Brain microvascular endothelial cell (primary cell): Measurements from ENCODE around the gene TNNT2.

ENCODE experiments used
- DNase-seq: peaks from one replicate; pipeline ENCODE4 v3.0.0-alpha.2; 2020
- H3K27ac ChIP-seq: fragments of 250-450 bp; sonication (Bioruptor Pico); 2 replicates; pipeline ENCODE4 v1.5.1; 2020; ENCODE audit warnings: mild to moderate bottlenecking, moderate library complexity
- H3K27me3 ChIP-seq: fragments of 250-450 bp; sonication (Bioruptor Pico); replicated peaks from 2 replicates; pipeline ENCODE4 v1.5.1; 2020; ENCODE audit warnings: mild to moderate bottlenecking
- H3K36me3 ChIP-seq: fragments of 250-450 bp; sonication (Bioruptor Pico); replicated peaks from 2 replicates; pipeline ENCODE4 v1.5.1; 2020; ENCODE audit warnings: mild to moderate bottlenecking
- H3K4me3 ChIP-seq: 2 replicates; pipeline ENCODE4 v1.5.1; 2011; ENCODE audit warnings: low read depth, mild to moderate bottlenecking, control low read depth, low read length, moderate library complexity
- in situ Hi-C: cut with HindIII; loops from 2 replicates; pipeline ENCODE4 v1.10.0; 2017; ENCODE audit warnings: low sequenced_read_pairs, low pct_ligation_motif_present
- TF ChIP-seq, protein P1 (sequence below): IDR thresholded peaks from 2 replicates; pipeline ENCODE4 v1.5.1; 2011; ENCODE audit warnings: low read depth, mild to moderate bottlenecking, moderate library complexity, low read length, control low read depth, inconsistent platforms; ENCODE audit errors: missing control alignments

Gene TNNT2

DNA sequence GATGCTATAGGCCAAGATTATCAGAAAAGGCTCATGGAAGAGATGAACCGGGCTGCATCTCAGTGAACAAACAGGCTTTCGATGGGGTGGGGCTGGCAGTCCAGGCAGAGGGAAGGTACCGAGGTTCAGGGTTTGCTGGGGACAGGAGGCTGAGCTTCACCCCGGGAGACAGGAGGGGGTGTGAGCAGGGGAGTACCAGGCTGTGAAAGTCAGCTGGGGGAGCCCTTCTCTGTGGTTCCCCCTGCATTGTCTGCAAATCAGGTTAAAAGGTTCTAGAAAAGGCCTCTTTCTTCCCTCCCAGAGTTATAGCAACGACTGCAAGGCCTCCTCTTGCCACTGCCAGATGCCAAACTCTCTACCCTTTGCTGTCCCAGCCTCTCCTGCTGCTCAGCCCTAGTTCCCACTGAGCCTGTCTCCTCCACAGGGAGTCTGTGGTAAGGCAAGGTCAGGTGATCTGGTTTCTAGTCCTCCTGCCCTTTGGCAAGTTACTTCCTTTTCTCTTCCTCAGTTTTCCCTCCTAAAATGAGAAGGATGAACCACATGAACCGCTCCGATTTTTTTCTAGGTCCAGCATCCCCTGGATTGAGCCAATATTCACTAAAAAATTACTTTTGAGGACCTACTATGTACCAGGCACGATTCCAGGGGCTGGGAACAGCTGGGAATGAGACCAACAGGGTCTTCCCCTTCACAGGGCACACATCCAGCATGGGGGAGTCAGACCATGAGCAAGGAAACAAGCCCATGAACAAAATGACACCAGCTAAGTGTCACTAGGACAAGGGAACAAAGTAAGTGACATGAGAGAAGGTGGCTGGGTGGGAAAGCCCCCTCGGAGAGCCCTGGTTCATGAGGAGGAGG lies 14.4 kb upstream of the TNNT2 start:
- TF ChIP-seq, protein P1, sequence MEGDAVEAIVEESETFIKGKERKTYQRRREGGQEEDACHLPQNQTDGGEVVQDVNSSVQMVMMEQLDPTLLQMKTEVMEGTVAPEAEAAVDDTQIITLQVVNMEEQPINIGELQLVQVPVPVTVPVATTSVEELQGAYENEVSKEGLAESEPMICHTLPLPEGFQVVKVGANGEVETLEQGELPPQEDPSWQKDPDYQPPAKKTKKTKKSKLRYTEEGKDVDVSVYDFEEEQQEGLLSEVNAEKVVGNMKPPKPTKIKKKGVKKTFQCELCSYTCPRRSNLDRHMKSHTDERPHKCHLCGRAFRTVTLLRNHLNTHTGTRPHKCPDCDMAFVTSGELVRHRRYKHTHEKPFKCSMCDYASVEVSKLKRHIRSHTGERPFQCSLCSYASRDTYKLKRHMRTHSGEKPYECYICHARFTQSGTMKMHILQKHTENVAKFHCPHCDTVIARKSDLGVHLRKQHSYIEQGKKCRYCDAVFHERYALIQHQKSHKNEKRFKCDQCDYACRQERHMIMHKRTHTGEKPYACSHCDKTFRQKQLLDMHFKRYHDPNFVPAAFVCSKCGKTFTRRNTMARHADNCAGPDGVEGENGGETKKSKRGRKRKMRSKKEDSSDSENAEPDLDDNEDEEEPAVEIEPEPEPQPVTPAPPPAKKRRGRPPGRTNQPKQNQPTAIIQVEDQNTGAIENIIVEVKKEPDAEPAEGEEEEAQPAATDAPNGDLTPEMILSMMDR, result no peak
- Histone ChIP-seq H3K4me3 (no peak overlapping the region), H3K27ac (no peak overlapping the region), H3K27me3 (peaks cover 4% of the 10 kb centered on the region), H3K36me3 (no peaks in the 10 kb centered on the region)
- in situ Hi-C loops, result no loop called here
- DNase-seq, result no peak

DNA sequence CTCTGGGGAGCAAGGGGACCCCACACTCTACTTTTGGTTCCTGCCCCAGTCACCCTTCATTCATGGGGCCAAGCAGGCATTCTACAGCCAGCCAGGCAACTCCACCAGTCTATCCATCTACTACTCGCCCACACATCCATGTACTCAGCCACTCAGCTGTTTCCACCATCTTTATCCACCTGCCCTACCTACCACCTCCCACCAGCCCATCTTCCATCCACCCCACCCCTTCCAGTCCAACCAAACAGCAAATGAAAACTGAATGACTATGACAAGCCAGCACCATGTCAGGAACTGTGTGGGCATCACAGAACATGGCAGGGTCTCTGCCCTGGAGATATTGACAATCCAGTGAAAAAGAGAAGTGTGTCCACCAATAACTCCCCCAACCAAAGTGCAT lies 13.7 kb upstream of the TNNT2 start:
- H3K27ac ChIP-seq, result no peak overlapping the region
- TF ChIP-seq, protein P1, result no peak
- in situ Hi-C loops, result no loop called here
- no peak overlapping the region for H3K4me3 ChIP-seq
- peaks cover 9% of the 10 kb centered on the region for H3K27me3 ChIP-seq
- no peak for DNase-seq
- H3K36me3 ChIP-seq, result no peaks in the 10 kb centered on the region

DNA sequence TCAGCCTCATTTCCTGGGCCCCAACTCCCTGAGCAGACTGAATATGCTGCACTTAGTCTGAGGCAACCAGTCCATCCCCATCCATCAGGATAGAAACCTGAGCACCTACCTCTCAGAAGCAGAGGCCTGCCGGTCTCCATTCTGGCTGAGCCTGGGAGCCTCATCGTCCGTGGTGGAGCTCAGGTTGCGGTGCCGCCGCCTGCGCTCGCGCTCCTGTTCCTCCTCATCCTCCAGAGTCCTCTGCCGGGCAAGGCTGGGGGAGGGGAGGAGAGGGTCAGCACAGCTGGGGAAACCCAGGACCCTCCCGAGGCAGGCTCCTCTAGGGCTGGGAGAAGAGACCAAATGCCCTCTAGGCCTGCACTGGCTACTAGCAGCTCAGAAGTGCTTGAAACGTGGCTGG lies 11.6 kb upstream of the TNNT2 start:
- Histone ChIP-seq H3K27me3 (peaks cover 8% of the 10 kb centered on the region), H3K36me3 (no peaks in the 10 kb centered on the region), H3K4me3 (no peak overlapping the region), H3K27ac (no peak overlapping the region)
- no peak for DNase-seq
- in situ Hi-C loops, result no loop called here
- TF ChIP-seq, protein P1, result no peak

DNA sequence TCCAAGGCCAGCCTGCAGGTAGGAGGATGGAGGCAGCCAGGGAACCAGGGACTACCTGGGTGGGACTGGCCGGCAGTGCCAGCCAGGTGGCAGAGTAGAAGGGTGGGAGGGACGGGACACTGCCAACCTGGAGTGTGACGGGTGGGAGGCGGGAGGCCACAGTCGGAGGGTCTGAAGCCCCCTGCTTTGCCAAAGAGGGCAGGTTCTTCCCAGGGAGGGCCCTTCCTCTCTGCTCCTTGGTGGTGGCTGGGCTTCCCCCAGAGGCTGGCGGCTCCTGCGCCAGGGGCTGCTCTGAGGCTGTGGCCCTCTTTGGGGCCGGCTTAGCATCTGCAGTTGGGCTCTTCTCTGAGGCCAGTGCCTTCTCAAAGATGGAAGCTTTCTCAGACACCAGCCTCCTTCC lies 8.7 kb upstream of the TNNT2 start:
- Histone ChIP-seq H3K27ac (no peak overlapping the region), H3K27me3 (peaks cover 6% of the 10 kb centered on the region), H3K36me3 (no peaks in the 10 kb centered on the region), H3K4me3 (no peak overlapping the region)
- no peak for DNase-seq
- TF ChIP-seq, protein P1, result no peak
- in situ Hi-C loops, result no loop called here

DNA sequence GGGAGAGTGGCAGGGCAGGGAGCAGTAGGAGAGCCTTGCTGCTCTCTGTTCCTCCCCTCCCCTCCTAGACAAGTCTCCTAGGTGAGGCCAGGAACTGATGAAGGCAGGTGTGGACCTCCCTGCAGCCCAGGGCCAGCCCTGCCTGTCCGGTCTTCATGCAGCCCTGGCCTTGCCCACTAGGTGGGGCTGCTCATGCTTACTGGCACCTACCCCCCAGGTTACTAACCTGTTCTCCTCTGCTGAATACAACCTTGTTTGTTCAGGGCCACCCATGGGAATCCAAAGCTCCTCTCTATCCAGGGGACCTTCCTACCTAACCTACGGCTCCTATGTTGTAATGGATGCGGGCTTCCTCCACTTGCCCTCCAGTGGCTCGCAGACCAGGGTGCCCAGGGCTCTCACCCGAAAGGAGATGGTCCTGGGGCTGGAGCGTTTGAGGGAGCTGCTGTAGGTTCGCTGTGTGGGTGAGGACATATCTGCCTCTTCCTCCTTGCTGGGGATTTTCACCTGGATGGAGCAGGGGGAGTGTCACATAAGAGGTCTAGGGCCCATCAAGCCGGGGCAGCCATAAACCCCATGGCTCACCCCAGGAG lies 7.9 kb upstream of the TNNT2 start:
- Histone ChIP-seq H3K27ac (no peak overlapping the region), H3K27me3 (peaks cover 6% of the 10 kb centered on the region), H3K36me3 (no peaks in the 10 kb centered on the region), H3K4me3 (no peak overlapping the region)
- in situ Hi-C loops, result no loop called here
- peak; percentile 37 for DNase-seq
- TF ChIP-seq, protein P1, result peak; percentile 98
